ENCODE measurements around the gene DNAH3. TPM values are rescaled to one million over a fixed set of nuclear protein-coding genes. Genes with fewer than 3 reads are reported as not detected.
"Not testable (repeated sequence)": the region's sequence is repeated elsewhere in the genome, so short reads cannot be mapped to it uniquely, and the experiment has no call there.

The DNAH3 gene
- total RNA-seq, 1 donor from 2014 or later = 1.0 TPM

DNA sequence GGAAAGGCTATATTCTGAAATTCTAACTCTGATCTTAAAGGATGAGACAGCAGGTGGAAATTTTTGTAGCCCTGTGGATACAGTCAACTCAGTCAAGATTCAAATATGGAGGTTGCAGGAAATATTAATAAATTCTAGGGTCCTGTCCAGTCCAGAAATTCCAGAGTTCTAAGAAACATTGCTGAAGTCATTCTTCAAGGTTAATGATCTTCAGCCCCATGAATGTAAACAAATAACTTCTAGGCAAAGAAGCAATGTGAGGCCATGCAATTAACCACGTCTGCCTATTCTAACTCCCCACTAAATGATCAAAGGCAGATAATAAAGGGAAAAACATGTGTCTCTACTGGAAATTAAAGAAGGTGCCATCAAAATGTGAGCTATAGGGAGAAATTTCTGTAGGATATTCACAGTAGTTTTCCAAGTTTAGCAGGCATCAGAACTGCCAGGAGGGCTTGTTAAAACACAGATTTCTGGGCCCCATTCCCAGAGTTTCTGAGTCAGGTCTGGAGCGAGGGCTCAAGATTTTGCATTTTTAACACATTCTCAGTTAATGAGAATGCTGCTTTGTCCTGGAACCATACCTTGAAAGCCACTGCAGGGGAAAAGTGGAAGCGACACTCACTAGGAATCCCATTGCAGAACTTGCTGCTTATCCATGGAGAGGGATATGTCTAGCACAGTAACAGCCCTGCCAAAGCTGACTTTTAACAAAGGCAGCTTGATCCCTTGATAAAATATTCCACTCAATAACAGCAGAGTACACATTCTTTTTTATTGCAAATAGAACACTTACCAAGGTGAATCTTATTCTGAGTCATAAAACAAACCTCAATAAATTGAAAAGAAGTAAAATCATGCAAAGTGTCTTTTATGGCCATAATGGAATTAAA is 61.8 kb downstream of the DNAH3 start:
- DNase-seq (ENCODE audit: missing footprints) (no peak), ATAC-seq (no peak)
- intact Hi-C loops (cut with DNase I) = no loop called here

DNA sequence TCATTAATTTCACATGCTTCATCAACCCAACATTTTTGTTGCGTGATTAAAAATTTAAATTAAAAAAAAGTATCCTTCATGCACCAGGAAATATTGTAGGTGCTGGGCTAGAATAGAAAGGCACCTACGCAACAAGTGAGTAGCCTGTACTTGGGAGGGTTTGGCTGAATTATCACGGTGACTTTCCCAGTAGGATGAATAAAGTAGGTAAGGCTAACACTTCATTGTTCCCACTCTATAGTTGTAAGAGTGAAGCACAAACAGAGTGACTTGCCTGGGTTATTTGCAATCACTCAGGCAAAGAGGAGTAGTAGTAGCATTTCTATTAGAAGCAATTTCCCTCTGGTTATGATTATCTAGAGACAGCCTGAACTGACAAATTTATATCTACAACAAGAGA is 62.5 kb downstream of the DNAH3 start:
- DNase-seq (ENCODE audit: missing footprints) (no peak), ATAC-seq (no peak)
- intact Hi-C loops (cut with DNase I) = no loop called here

GRCh38 chr16:21084631-21085225 is 65.9 kb downstream of the DNAH3 start:
- DNase-seq (ENCODE audit: missing footprints) (no peak), ATAC-seq (no peak)
- intact Hi-C loops (cut with DNase I) = loop anchor here (1.0 kb wide), 1 partner anchor 234 kb away; no protein-coding TSS in a partner anchor

- ATAC-seq (peak; percentile 93), DNase-seq (ENCODE audit: missing footprints) (peak; percentile 72)
- intact Hi-C loops (cut with DNase I) = loop anchor here (1.0 to 2.0 kb wide), 2 partner anchors 233 to 285 kb away; no protein-coding TSS in a partner anchor
Measured at GRCh38 chr16:21083729-21084268, 66.8 kb downstream of the DNAH3 start.

DNA sequence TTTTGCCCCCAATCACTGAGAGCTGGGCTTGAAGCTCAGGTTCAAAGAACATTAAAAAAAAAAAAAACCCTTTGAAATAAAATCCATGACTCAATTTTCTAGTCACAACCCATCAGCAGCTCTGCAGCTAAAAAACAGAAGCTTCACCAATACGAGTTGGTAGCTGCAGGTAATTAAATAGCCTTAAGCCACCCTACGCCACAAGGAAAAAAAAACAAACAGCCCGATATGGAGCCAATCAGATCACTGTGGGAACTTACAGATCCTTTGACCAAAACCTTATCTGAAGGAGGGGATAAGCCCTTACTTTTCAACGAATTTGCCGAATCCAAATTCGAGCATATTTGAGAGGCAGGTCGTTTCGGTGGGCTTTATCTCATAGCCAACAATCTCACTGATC is 69.3 kb downstream of the DNAH3 start:
- DNase-seq (ENCODE audit: missing footprints) (no peak), ATAC-seq (no peak)
- intact Hi-C loops (cut with DNase I) = no loop called here

DNA sequence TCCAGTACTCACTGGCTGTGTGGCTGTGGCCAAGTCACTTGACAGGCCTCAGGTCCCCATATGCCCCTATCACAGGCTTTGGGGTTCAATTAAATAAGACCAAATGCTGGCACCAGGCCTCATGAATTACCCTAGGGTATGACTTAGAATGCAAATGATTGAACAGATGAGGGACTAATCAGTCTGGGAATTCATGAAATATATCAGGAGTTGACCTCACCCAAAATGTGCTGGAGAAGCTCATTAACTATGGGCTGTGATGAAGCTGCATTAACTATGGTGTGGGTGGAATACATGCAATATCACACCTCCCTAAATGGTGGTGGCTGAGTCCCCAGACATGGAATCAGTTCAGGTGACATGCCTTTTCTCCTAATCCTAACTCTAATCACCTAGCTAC is 72.1 kb downstream of the DNAH3 start:
- intact Hi-C loops (cut with DNase I) = loop anchor here (5.0 to 10.0 kb wide), 2 partner anchors 51 to 144 kb away; no protein-coding TSS in a partner anchor
- DNase-seq (ENCODE audit: missing footprints) (no peak), ATAC-seq (no peak)

- DNase-seq (ENCODE audit: missing footprints) = no peak
- no peak for ATAC-seq
- intact Hi-C loops (cut with DNase I) = loop anchor here (5.0 to 10.0 kb wide), 2 partner anchors 49 to 142 kb away; no protein-coding TSS in a partner anchor
Measured at GRCh38 chr16:21076186-21076883, 74.3 kb downstream of the DNAH3 start.

DNA sequence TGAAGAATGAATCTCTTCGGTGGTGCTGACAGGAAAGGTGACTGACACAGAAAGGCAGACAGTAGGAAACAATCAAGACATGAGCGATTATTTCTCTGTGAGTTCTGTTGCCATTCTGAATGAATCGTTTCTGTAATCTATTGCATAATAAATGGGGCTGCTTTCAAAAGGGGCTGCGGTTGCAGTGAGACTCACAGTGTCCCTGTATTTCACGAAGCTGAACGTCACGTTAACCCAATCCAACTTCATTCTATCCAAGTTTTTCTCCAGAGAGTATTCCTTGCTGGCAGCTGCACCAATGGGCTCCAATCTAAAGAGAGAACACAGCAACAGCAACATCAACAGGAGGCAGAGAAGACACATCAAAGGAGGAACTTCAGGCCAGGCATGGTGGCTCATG is 75.4 kb downstream of the DNAH3 start:
- ATAC-seq (peak; percentile 54), DNase-seq (ENCODE audit: missing footprints) (no peak)
- intact Hi-C loops (cut with DNase I) = loop anchor here (5.0 to 10.0 kb wide), 2 partner anchors 48 to 140 kb away; no protein-coding TSS in a partner anchor

GRCh38 chr16:21072976-21073375 is 77.7 kb downstream of the DNAH3 start:
- DNase-seq (ENCODE audit: missing footprints) (no peak), ATAC-seq (peak; percentile 59)
- intact Hi-C loops (cut with DNase I) = loop anchor here (10.0 kb wide), 1 partner anchor 138 kb away; no protein-coding TSS in a partner anchor

- ATAC-seq = no peak
- intact Hi-C loops (cut with DNase I) = loop anchor here (10.0 kb wide), 1 partner anchor 137 kb away; no protein-coding TSS in a partner anchor
- DNase-seq (ENCODE audit: missing footprints) = no peak
Measured at GRCh38 chr16:21071741-21072140, 78.9 kb downstream of the DNAH3 start.

GRCh38 chr16:21070564-21070963 is 80.1 kb downstream of the DNAH3 start:
- intact Hi-C loops (cut with DNase I) = loop anchor here (10.0 kb wide), 1 partner anchor 136 kb away; no protein-coding TSS in a partner anchor

GRCh38 chr16:21069986-21070385 is 80.7 kb downstream of the DNAH3 start:
- ATAC-seq (no peak), DNase-seq (ENCODE audit: missing footprints) (no peak)
- intact Hi-C loops (cut with DNase I) = loop anchor here (10.0 kb wide), 1 partner anchor 135 kb away; no protein-coding TSS in a partner anchor

More at GRCh38 chr16:21070564-21070963, 80.1 kb downstream of the DNAH3 start:
- no peak for DNase-seq (ENCODE audit: missing footprints)
- ATAC-seq = no peak

DNA sequence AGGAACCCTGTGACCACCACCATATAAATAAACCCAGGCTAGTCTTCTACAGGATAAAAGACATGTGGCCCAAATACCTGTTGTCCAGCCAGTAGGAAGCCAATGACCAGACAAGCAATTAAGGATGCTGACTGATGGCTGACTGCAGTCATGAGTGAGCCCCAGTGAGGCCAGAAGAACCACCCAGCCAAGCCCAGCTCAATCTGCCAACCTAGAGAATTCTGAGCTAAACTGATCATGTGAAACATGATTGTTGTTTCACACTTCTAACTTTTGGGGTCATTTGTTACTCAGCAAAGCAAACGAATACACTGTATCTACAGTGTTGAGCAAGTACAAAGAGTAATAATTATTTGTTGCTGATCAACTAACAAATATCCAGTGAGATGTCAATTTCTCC is 86.4 kb downstream of the DNAH3 start:
- intact Hi-C loops (cut with DNase I) = no loop called here
- DNase-seq (ENCODE audit: missing footprints) = no peak
- no peak for ATAC-seq

- DNase-seq (ENCODE audit: missing footprints); intact Hi-C loops (cut with DNase I); ATAC-seq: not testable (repeated sequence)
Measured at GRCh38 chr16:21063314-21063713, 87.3 kb downstream of the DNAH3 start.

DNA sequence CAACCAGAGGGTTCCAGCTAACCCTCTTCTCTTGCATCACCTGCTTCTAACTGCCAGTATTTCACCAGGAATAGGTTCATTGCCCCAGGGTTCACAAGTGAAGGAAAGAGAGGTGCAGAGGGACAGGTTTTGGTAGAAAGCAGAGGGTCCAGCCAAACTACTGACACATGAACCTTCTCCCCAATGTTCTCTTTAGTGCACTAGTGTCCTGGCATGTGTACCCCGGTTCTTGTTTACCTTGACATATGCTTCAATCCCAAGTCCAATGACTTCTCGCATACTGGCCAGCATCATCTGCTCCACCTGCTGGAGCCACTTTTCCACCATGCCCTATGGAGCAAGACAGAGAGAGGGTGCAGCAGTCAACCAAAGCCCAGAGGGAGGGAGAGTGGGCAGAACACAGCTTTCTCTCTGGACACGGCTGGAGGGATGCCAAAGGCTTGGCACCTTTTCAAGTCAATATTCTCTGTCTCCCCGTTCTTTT is 90.6 kb downstream of the DNAH3 start:
- no peak for ATAC-seq
- intact Hi-C loops (cut with DNase I) = no loop called here

DNA sequence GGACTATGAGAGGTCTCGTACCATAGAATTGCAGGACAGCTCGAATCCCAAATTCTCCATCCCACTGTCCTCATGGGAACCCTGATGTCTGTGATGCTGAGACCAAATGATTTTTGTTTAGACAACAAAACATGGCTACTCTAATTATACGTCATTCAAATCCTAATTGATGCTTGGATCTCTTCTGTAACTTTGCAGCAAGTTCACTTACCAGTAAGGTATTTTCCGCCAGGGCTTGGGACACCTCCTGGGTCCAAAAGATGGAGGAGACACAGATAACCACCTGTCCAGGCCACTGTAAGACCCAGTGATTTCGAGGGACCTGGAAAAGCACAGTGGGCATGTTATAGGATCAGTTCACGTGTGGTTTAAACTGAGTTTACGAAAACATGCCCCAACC is 92.8 kb downstream of the DNAH3 start:
- no peak for DNase-seq (ENCODE audit: missing footprints)

More for the DNA sequence above, 90.6 kb downstream of the DNAH3 start:
- DNase-seq (ENCODE audit: missing footprints) = no peak

DNA sequence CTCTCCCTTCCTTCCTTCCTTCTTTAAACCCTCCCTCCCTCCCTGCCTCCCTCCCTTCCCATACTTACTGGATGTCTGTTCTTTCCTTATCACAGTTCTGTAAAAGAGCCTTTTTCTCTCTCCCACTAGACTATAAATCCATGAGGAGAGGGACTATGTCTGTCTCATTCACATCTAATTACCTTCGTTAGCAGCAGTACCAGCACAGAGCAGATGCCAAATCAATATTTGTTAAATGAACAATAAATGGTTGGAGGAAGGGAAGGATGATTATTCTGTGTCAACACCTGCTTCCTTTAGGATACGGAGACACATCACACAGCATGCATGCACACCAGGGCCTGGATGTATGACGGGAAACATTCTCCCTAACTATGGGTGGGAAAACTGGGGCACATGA is 94.2 kb downstream of the DNAH3 start:
- no peak for ATAC-seq
- intact Hi-C loops (cut with DNase I) = no loop called here

More for the DNA sequence above, 92.8 kb downstream of the DNAH3 start:
- intact Hi-C loops (cut with DNase I) = no loop called here
- no peak for ATAC-seq

GRCh38 chr16:21055738-21056137 is 94.9 kb downstream of the DNAH3 start:
- intact Hi-C loops (cut with DNase I) = not testable (repeated sequence)

More for the DNA sequence above, 94.2 kb downstream of the DNAH3 start:
- no peak for DNase-seq (ENCODE audit: missing footprints)

More at GRCh38 chr16:21055738-21056137, 94.9 kb downstream of the DNAH3 start:
- not testable (repeated sequence) for ATAC-seq; DNase-seq (ENCODE audit: missing footprints)
